D721Med (cell line): ENCODE results near the gene PLEKHA6.

Experiments used
- DNase-seq: peaks from one replicate; pipeline ENCODE4 v3.0.0; 2011; ENCODE audit warnings: low spot score; ENCODE audit not compliant: insufficient read length
- FAIRE-seq: peaks from 2 replicates; lab custom pipeline; 2011; peaks lifted over from hg19 to GRCh38; lab: Jason Lieb, UNC
- TF ChIP-seq, protein P1 (sequence below): IDR thresholded peaks from 2 replicates; pipeline ENCODE4 v1.5.1; 2012; ENCODE audit warnings: mild to moderate bottlenecking, control low read depth; ENCODE audit not compliant: insufficient read depth; ENCODE audit errors: missing control alignments

PLEKHA6 gene

DNA sequence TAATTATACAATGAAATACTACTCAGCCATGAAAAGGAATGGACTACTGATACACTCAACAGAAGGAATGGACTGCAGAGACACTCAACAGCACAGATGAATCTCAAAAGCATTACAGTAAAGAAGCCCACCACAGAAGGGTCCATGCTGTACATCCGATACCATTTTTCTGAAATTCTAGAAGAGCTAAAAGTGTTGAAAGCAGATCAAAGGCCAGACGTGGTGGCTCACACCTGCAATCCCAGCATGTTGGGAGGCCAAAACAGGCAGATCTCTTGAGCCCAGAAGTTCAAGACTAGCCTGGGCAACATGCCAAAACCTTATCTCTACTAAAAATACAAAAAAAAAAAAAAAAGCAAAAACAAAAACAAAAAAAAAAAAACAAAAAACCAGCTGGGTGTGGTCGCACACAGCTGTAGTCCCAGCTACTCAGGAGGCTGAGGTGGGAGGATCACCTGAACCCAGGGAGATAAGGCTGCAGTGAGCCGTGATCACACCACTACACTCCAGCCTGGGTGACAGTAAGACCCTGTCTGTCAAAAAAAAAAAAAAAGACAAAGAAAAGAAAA lies 36.4 kb upstream of the PLEKHA6 start:
- DNase-seq (no peak), FAIRE-seq (no peak)
- TF ChIP-seq, protein P1, sequence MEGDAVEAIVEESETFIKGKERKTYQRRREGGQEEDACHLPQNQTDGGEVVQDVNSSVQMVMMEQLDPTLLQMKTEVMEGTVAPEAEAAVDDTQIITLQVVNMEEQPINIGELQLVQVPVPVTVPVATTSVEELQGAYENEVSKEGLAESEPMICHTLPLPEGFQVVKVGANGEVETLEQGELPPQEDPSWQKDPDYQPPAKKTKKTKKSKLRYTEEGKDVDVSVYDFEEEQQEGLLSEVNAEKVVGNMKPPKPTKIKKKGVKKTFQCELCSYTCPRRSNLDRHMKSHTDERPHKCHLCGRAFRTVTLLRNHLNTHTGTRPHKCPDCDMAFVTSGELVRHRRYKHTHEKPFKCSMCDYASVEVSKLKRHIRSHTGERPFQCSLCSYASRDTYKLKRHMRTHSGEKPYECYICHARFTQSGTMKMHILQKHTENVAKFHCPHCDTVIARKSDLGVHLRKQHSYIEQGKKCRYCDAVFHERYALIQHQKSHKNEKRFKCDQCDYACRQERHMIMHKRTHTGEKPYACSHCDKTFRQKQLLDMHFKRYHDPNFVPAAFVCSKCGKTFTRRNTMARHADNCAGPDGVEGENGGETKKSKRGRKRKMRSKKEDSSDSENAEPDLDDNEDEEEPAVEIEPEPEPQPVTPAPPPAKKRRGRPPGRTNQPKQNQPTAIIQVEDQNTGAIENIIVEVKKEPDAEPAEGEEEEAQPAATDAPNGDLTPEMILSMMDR = no peak

DNA sequence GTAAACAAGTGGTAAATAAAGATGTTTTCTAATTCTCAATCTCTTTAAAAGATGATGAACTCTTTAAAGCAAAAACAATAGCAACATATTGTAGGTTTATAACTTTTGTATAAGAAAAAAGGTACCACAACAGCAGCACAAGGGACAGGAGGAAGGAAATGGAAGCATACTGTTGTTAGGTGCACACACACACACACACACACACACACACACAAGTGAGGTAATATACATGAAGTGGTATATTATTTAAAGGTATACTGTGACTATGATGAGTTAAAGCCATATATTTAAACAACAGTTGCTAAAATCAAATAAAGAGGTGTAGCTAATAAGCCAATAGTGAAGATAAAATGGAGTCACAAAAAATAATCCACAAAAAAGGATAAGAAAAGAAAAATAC lies 31.9 kb upstream of the PLEKHA6 start:
- TF ChIP-seq, protein P1 = no peak
- DNase-seq (no peak), FAIRE-seq (no peak)

DNA sequence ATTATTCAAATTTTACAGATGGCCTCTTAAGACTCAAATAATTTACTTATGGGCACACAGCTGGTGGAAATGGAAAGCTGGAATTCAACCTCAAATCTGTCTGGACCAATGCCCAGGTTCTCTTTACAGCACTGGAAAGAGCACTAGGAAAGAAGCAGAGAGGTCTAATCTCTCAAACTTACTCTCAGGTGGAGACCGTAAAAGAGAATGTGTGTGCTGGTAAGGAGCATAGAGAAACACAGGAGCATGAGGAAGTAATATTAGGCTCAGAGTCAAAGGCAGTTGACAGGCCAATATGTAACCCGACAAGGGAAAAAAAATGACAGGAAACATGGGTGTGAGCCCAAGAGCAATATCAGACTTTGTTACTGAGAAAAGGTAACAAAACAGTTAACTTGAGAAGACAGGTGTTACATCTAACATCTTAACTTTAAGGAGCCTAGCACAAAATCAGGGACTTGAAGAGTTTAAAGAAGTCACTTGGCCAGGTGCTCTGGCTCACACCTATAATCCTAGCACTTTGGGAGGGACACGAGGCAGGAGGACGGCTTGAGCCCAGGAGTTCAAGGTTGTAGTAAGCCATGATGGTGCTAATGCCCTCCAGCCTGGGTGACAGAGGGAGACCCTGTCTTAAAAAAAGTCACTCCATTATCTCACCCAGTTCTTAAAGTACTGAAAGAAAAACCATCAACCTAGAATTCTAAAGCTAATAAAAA lies 31.2 kb upstream of the PLEKHA6 start:
- no peak for FAIRE-seq
- DNase-seq = no peak
- TF ChIP-seq, protein P1 = no peak

DNA sequence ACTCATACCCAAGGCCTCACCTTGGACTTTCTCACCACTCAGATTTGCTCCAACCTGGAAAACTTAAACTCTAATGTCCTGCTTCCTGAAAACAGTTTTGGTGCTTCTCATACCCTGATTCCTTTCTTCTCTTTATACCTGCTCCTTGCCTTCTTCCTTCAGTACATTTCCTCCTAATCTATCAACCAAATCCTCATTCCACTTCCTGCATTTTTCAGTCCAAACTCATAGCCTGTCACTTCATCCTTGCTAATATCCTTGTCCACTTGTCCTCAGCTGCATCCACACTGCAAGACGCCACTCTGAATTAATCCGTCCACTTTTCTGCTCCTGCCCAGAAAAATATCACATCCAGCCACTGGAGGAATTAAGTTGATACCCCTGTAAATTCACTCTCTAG lies 26.0 kb upstream of the PLEKHA6 start:
- DNase-seq = no peak
- TF ChIP-seq, protein P1 = no peak
- FAIRE-seq = no peak

DNA sequence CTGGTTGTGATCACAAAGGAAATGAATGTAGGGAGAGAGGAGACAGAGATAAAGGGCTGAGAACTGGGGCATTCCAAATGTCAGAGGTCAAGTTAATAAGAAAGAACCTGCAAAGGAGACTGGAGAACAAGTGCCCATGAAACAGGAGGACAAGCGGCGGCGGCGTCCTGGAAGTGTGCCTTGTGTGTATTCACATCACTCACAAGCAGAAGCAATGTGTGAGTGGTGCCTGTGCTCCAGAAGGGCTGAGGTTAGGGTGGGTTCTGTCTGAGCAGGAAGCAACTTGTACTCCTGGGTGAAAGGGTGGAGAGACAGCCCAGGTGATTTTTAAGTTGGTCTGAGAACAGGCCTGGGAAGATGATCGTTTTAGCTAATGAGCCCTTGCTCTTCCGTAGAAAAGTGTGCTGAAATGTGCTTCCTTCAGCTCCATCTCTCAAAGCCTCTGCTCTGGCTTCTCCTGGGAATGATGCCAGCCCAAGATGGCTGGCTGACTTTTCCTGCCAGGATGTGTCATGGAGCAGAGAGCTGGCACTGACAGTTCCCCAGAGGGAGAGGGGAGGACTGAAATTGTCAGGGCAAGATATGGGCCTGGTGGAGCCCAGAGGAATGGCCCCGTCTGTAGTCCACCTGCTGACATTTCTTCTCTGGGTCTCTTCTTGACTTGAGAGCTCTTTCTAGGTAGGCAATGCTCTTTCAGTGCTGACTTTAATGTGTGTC lies 25.1 kb upstream of the PLEKHA6 start:
- DNase-seq = no peak
- no peak for FAIRE-seq
- TF ChIP-seq, protein P1 = no peak

DNA sequence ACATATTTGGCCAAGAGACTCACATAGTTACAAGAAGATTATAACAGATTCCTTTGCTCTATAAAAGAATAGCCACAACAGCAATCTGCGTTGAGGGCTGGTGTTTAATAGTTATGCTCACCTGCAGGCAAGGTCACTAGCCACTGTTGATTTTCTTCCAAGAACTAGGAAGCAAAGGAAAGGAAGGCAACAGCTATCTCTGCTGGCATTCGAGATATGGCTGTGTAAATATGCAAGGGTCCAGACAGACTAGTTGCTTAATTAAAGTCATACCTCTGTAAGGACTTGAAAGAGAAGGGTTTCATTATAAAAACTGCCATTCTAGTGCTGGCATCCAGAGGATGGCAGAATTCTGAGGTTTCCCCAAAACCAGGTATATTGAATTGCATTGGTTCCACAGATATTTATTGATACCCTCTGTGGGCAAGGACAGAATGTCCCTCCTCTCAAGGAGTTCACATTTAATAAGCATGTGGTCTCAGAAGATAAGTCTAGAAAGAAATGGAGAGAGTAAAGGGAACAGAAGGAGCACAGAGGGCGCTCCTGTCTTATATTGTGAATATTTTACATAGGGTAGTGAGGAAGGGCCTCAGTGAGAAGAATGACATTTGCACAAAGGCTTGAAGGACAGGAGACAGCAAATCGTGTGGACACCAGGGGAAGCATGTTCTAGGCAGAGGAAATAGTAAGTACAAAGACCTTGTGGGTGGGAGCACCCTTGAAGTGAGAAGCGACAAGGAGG lies 23.6 kb upstream of the PLEKHA6 start:
- DNase-seq (no peak), FAIRE-seq (no peak)
- TF ChIP-seq, protein P1 = no peak
